Spleen (tissue), 11 donors: ENCODE data around the gene TMEM30A. TPM values are rescaled to one million over a fixed set of nuclear protein-coding genes. Genes with fewer than 3 reads are reported as not detected.
A peak's percentile ranks its signal among the peaks of the same experiment; 100 is the strongest.

Source experiments
- DNase-seq: peaks from one replicate; pipeline ENCODE4 v3.0.0-alpha.2; 2020
- H3K27ac ChIP-seq, 8 donors: fragments of 200-600 bp; sonication (generic) in 7 of 8; 1 replicate in 4 of 8; 2 replicates in 4 of 8; pipeline versions ENCODE4 v1.5.0 to v1.8.0; 2016 to 2021; ENCODE audit warnings: inconsistent platforms in 4 of 8, mild to moderate bottlenecking in 4 of 8, moderate library complexity in 1 of 8
- H3K27me3 ChIP-seq, 7 donors: fragments of 200-600 bp; sonication (generic) in 6 of 7; replicated peaks in 1 of 7; 1 replicate in 4 of 7; 2 replicates in 3 of 7; pipeline versions ENCODE4 v1.5.0 to v1.8.0; 2016 to 2021; ENCODE audit warnings: inconsistent platforms in 3 of 7, mild to moderate bottlenecking in 1 of 7
- H3K36me3 ChIP-seq, 6 donors: fragments of 200-600 bp; sonication (generic) in 5 of 6; 1 replicate in 4 of 6; 2 replicates in 2 of 6; pipeline versions ENCODE4 v1.5.0 to v1.8.0; 2016 to 2021; ENCODE audit warnings: inconsistent platforms in 2 of 6
- H3K4me1 ChIP-seq, 6 donors: fragments of 200-600 bp; sonication (generic) in 5 of 6; 1 replicate in 3 of 6; 2 replicates in 3 of 6; pipeline versions ENCODE4 v1.5.0 to v1.8.0; 2016 to 2021; ENCODE audit warnings: inconsistent platforms in 3 of 6
- H3K4me3 ChIP-seq, 8 donors: fragments of 200-600 bp; sonication (generic) in 7 of 8; 1 replicate in 4 of 8; 2 replicates in 4 of 8; pipeline versions ENCODE4 v1.5.0 to v1.8.0; 2016 to 2021; ENCODE audit warnings: inconsistent platforms in 4 of 8, mild to moderate bottlenecking in 4 of 8, moderate library complexity in 2 of 8
- H3K9me3 ChIP-seq, 8 donors: fragments of 200-600 bp; sonication (generic) in 7 of 8; 1 replicate in 4 of 8; 2 replicates in 4 of 8; pipeline versions ENCODE4 v1.5.0 to v1.8.0; 2016 to 2021; ENCODE audit warnings: inconsistent platforms in 4 of 8
- POLR2A ChIP-seq, 3 donors: fragments of 450-650 bp; IDR thresholded peaks; one replicate each; pipeline ENCODE4 v1.5.1; 2017; ENCODE audit warnings: antibody characterized with exemption in 3 of 3, mild to moderate bottlenecking in 1 of 3
- POLR2AphosphoS5 ChIP-seq, 3 donors: sonication (generic); formaldehyde crosslinking; IDR thresholded peaks; one replicate each; pipeline ENCODE4 v1.5.1; 2017; ENCODE audit warnings: antibody characterized with exemption in 3 of 3
- WGBS, 5 donors: extraction: QIAGEN DNeasy Blood & Tissue Kit in 3 of 5; methylation state at CpG; one replicate each; pipeline versions ENCODE4 v1.1.5 to v1.1.7; 2013 to 2018; 5-methylcytosine and 5-hydroxymethylcytosine counted together
- intact Hi-C: fragments of 100-400 bp; cut with DNase I; formaldehyde crosslinking; loops from one replicate; pipeline ENCODE4 v1.15.0; 2023; ENCODE audit warnings: low total_unique reads
- polyA plus RNA-seq, 3 donors: library from polyadenylated mRNA; stranded (reverse); fragments of 200-250 nt; gene quantifications; one replicate each; pipeline ENCODE4 v1.2.1, GENCODE V29; 2013
- total RNA-seq, 7 donors: library from RNA; depleted of rRNA in 3 of 7; stranded (reverse); fragments of >200 nt in 3 of 7; fragmentation: NEBNext Ultra II Directional in 4 of 7; extraction: Animal tissue kit (Norgen Biotek cat#: 25700) in 4 of 7; gene quantifications; one replicate each; pipeline versions ENCODE4 v1.1.0 to v1.2.1, GENCODE V29; 2016 to 2021
- TF ChIP-seq, protein P1 (sequence below), 11 experiments: fragments of 200-600 bp in 7 of 11; fragments of 450-650 bp in 4 of 11; sonication (generic) in 4 of 11; IDR thresholded peaks in 8 of 11; conservative IDR thresholded peaks in 3 of 11; 1 replicate in 7 of 11; 2 replicates in 4 of 11; pipeline versions ENCODE4 v1.4.0 to v1.8.0; 2016 to 2021; ENCODE audit warnings: antibody characterized with exemption in 11 of 11, inconsistent platforms in 4 of 11, mild to moderate bottlenecking in 1 of 11
- donor health status: healthy with polysubstance abuse.
- donor health status: DM: no; HTN: no; CAD: no; lungs with moderate emphysema.
- donor health status: DM: no; HTN: no; CAD: no.
- donor health status: Bipolar disorder and iron deficiency.
- donor health status: healthy.
- donor health status: DM: no; HTN: no; CAD: no.
- donor health status: DM: yes; HTN: yes; CAD: no.

The TMEM30A gene
- total and polyA plus RNA-seq, 10 donors: 19.9 to 111 (median 88.5) TPM

DNA sequence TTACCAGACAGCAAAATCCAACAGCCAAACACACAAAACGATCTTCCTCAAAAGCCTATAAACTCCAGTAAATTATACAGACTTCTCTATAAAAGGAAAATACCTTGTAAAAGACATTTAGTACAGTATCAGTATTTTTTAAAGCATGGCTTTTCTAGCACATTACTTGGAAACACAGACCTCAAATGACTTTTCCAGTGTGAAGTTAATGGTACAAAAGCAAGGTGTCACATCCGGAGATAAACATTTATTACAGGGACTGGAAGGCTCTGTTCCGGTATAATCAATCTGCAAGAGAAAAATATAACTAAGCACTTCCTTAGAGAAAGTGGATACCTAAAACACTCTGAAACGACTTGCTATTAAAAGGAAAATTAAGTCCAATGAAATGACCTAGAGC is 17.1 kb downstream of the TMEM30A start:
- Histone ChIP-seq H3K4me1 (peaks cover 6 to 61% (median 35%) of the 10 kb centered on the region in 6 donors), H3K27me3 (no peaks in the 10 kb centered on the region), H3K4me3 (no peak overlapping the region), H3K36me3 (peaks cover 0 to 40% (median 26%) of the 10 kb centered on the region in 6 donors), H3K27ac (peak overlapping the region in 3 of 8 donors; percentile 17 to 25 (median 20)), H3K9me3 (peaks cover 0 to under 1% (median 0%) of the 10 kb centered on the region in 8 donors)
- intact Hi-C loops: no loop called here
- no peak for DNase-seq
- TF ChIP-seq POLR2A (IDR thresholded peaks at IDR 0.05) (no peak), POLR2AphosphoS5 (IDR thresholded peaks at IDR 0.05) (no peak)
- TF ChIP-seq, protein P1, sequence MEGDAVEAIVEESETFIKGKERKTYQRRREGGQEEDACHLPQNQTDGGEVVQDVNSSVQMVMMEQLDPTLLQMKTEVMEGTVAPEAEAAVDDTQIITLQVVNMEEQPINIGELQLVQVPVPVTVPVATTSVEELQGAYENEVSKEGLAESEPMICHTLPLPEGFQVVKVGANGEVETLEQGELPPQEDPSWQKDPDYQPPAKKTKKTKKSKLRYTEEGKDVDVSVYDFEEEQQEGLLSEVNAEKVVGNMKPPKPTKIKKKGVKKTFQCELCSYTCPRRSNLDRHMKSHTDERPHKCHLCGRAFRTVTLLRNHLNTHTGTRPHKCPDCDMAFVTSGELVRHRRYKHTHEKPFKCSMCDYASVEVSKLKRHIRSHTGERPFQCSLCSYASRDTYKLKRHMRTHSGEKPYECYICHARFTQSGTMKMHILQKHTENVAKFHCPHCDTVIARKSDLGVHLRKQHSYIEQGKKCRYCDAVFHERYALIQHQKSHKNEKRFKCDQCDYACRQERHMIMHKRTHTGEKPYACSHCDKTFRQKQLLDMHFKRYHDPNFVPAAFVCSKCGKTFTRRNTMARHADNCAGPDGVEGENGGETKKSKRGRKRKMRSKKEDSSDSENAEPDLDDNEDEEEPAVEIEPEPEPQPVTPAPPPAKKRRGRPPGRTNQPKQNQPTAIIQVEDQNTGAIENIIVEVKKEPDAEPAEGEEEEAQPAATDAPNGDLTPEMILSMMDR (IDR thresholded peaks at IDR 0.05 in 8 of 11, conservative IDR thresholded peaks at IDR 0.05 in 3 of 11): no peak
- 40 to 54% (median 51%) methylated on average over 4 of the region's 4 CpGs for WGBS, 5 donors

DNA sequence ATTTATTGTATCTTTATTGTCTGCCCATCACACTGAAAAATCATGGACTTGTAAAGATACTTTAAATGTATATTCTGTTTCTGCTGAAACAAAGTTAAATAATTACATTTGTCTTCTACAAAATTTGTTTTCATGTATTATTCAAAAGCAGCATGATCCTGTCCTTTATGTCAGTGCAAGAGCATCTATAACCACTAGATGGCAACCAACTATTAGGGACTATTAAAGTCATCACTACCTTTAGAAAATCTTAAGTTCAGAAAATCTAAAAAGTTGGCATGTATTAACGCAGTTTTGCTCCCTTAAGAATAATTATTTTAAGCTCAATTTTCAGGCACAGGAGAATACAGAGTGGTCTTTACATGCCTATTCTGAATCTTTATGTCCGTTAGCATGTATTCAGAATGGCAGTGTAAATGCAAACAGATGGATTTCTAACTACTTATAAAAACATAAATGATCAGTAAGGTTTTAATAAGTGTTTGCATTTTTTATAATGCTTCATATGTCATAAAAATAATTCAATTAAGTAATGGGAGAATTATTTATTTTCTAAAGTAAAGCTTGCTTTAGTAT is 17.8 kb downstream of the TMEM30A start:
- WGBS, 5 donors: 49 to 76% (median 56%) methylated on average over 2 of the region's 2 CpGs
- no peak overlapping the region for H3K27ac ChIP-seq

DNA sequence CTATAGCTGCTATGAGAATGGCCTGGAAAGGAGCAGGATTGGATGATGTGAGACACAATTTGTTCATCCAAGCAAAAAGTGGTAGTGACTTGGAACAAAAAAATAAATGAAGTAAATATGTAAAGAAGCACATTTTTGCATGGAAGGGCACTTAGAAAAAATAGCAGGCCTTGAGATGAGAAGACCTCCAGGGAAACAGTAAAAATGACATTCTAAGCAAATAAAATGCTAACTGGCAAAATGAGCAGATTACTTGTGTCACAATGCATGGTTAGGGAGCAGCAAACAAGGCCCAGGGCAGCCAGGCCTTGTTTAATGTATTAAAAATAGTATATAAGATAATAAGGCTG is 21.2 kb downstream of the TMEM30A start:
- intact Hi-C loops: no loop called here
- H3K9me3 ChIP-seq: no peaks in the 10 kb centered on the region
- peaks cover 4 to 74% (median 44%) of the 10 kb centered on the region in 6 donors for H3K36me3 ChIP-seq
- no peaks in the 10 kb centered on the region for H3K27me3 ChIP-seq
- no peak for DNase-seq
- H3K4me1 ChIP-seq: peaks cover 6 to 33% (median 18%) of the 10 kb centered on the region in 6 donors
- peak overlapping the region in 1 of 8 donors; percentile 15 for H3K27ac ChIP-seq
- H3K4me3 ChIP-seq: no peak overlapping the region
- TF ChIP-seq, protein P1 (IDR thresholded peaks at IDR 0.05 in 8 of 11, conservative IDR thresholded peaks at IDR 0.05 in 3 of 11): no peak
- no peak for TF ChIP-seq POLR2A (IDR thresholded peaks at IDR 0.05)
- no peak for TF ChIP-seq POLR2AphosphoS5 (IDR thresholded peaks at IDR 0.05)

More for the DNA sequence above, 17.8 kb downstream of the TMEM30A start:
- no peak for DNase-seq
- TF ChIP-seq POLR2A (IDR thresholded peaks at IDR 0.05): no peak
- TF ChIP-seq, protein P1 (IDR thresholded peaks at IDR 0.05 in 8 of 11, conservative IDR thresholded peaks at IDR 0.05 in 3 of 11): peak; percentile 43 to 86 (median 75)
- no peak for TF ChIP-seq POLR2AphosphoS5 (IDR thresholded peaks at IDR 0.05)
- Histone ChIP-seq H3K36me3 (peaks cover 0 to 40% (median 25%) of the 10 kb centered on the region in 6 donors), H3K9me3 (no peaks in the 10 kb centered on the region), H3K4me3 (no peak overlapping the region), H3K27me3 (no peaks in the 10 kb centered on the region), H3K4me1 (peaks cover 6 to 55% (median 29%) of the 10 kb centered on the region in 6 donors)
- intact Hi-C loops: no loop called here

DNA sequence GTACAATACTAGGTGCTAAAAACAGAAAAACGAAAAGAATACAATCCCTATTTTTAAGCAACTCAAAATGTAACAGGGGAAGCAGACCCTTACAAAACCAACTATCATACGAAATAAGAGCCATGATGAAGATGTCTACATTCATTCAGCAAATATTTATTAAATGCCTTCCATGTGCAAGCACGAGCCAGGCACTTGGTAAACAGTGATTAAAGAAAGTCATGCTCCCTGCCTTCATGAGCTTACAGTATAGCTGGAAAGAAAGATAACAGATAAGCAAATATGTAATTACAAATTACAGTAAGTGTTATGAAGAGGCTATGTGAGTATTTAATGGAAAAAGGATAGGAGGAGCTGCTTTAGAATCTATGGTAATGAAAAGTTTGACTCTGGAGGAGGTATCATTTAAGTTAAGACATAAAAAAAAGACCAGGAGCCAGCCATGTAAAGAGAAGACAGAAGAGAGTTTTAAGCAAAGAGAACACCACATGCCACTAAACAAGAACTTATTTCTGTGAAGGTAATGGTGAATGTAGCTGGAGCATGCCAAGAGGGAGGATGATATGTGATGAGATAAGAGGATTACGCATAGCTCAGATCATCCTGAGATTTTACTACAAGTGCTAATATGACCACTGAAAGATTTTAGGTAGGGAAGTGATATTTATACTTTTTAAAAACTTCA is 21.7 kb downstream of the TMEM30A start:
- Histone ChIP-seq H3K9me3 (no peaks in the 10 kb centered on the region), H3K27ac (no peak overlapping the region), H3K4me1 (peaks cover 2 to 28% (median 15%) of the 10 kb centered on the region in 6 donors), H3K4me3 (no peak overlapping the region), H3K27me3 (no peaks in the 10 kb centered on the region), H3K36me3 (peaks cover 4 to 79% (median 47%) of the 10 kb centered on the region in 6 donors)
- no peak for TF ChIP-seq POLR2AphosphoS5 (IDR thresholded peaks at IDR 0.05)
- no peak for TF ChIP-seq POLR2A (IDR thresholded peaks at IDR 0.05)
- TF ChIP-seq, protein P1 (IDR thresholded peaks at IDR 0.05 in 8 of 11, conservative IDR thresholded peaks at IDR 0.05 in 3 of 11): no peak
- WGBS, 5 donors: 89 to 97% (median 91%) methylated on average over 4 of the region's 4 CpGs
- DNase-seq: no peak
- intact Hi-C loops: no loop called here
